HEK293 (cell line): Measurements from ENCODE around the gene ZSCAN2.
"Not testable (repeated sequence)": the region's sequence is repeated elsewhere in the genome, so short reads cannot be mapped to it uniquely, and the experiment has no call there.

Experiments
- CTCF ChIA-PET: fragments of 350-600 bp; formaldehyde crosslinking; extraction: SDS; loops from one replicate; lab custom pipeline; 2021; ENCODE audit warnings: antibody characterized with exemption; lab: Yijun Ruan, JAX
- POLR2A ChIA-PET: fragments of 300-600 bp; formaldehyde crosslinking; extraction: SDS; loops from one replicate; lab custom pipeline; 2020; ENCODE audit warnings: antibody characterized with exemption, inconsistent platforms; lab: Yijun Ruan, JAX
- H3K27ac ChIP-seq: fragments of 200-500 bp; sonication (Bioruptor generic); 2 replicates; pipeline ENCODE4 v1.5.1; 2014; ENCODE audit warnings: low read depth, low read length, control low read depth, inconsistent platforms; ENCODE audit errors: extremely low read depth
- H3K36me3 ChIP-seq, 2 experiments: fragments of 200-500 bp in 1 of 2; sonication (Bioruptor generic) in 1 of 2; 1 replicate in 1 of 2; 2 replicates in 1 of 2; pipeline ENCODE4 v1.5.1; 2014 to 2017; ENCODE audit warnings: inconsistent platforms in 2 of 2, low read length in 2 of 2; ENCODE audit not compliant: control insufficient read depth in 2 of 2, insufficient read depth in 1 of 2
- H3K4me1 ChIP-seq: fragments of 200-500 bp; sonication (Bioruptor generic); 2 replicates; pipeline ENCODE4 v1.5.1; 2014; ENCODE audit warnings: mild to moderate bottlenecking, low read length, inconsistent platforms; ENCODE audit not compliant: control insufficient read depth, insufficient read depth
- H3K4me3 ChIP-seq: 2 replicates; pipeline ENCODE4 v1.5.1; 2011; ENCODE audit warnings: low read depth, mild to moderate bottlenecking, control low read depth, low read length, moderate library complexity
- H3K9me3 ChIP-seq: fragments of 200-500 bp; sonication (Bioruptor generic); 2 replicates; pipeline ENCODE4 v1.5.1; 2014; ENCODE audit warnings: low read depth, low read length, inconsistent platforms; ENCODE audit not compliant: control insufficient read depth, insufficient read depth
- ATF2 ChIP-seq: fragments of 450-650 bp; formaldehyde crosslinking; IDR thresholded peaks from 2 replicates; pipeline ENCODE4 v1.5.1; 2016; ENCODE audit warnings: missing biosample characterization, missing genetic modification characterization, low read depth
- GLIS2 ChIP-seq: fragments of 450-650 bp; formaldehyde crosslinking; IDR thresholded peaks from 2 replicates; pipeline ENCODE4 v1.5.1; 2016; ENCODE audit warnings: missing biosample characterization, missing genetic modification characterization
- HIC1 ChIP-seq: fragments of 450-650 bp; formaldehyde crosslinking; IDR thresholded peaks from 2 replicates; pipeline ENCODE4 v1.5.1; 2016; ENCODE audit warnings: missing biosample characterization, missing genetic modification characterization
- MYNN ChIP-seq: fragments of 450-650 bp; formaldehyde crosslinking; IDR thresholded peaks from 2 replicates; pipeline ENCODE4 v1.5.1; 2016; ENCODE audit warnings: missing biosample characterization, missing genetic modification characterization, borderline replicate concordance
- OSR2 ChIP-seq: fragments of 450-650 bp; formaldehyde crosslinking; IDR thresholded peaks from 2 replicates; pipeline ENCODE4 v1.5.1; 2016; ENCODE audit warnings: missing biosample characterization, missing genetic modification characterization
- OVOL3 ChIP-seq: fragments of 450-650 bp; formaldehyde crosslinking; IDR thresholded peaks from 2 replicates; pipeline ENCODE4 v1.5.1; 2016; ENCODE audit warnings: missing biosample characterization, missing genetic modification characterization
- RBAK ChIP-seq: fragments of 450-650 bp; formaldehyde crosslinking; IDR thresholded peaks from 2 replicates; pipeline ENCODE4 v1.5.1; 2016; ENCODE audit warnings: missing biosample characterization, missing genetic modification characterization
- ZBTB20 ChIP-seq: fragments of 450-650 bp; formaldehyde crosslinking; IDR thresholded peaks from 2 replicates; pipeline ENCODE4 v1.5.1; 2016; ENCODE audit warnings: missing biosample characterization, missing genetic modification characterization
- ZBTB26 ChIP-seq: fragments of 450-650 bp; formaldehyde crosslinking; optimal IDR thresholded peaks from 2 replicates; pipeline ENCODE3; 2016; ENCODE audit warnings: missing biosample characterization, mild to moderate bottlenecking, missing genetic modification characterization
- ZIC2 ChIP-seq: fragments of 450-650 bp; formaldehyde crosslinking; IDR thresholded peaks from 2 replicates; pipeline ENCODE4 v1.5.1; 2016; ENCODE audit warnings: missing biosample characterization, missing genetic modification characterization
- ZNF112 ChIP-seq: fragments of 450-650 bp; formaldehyde crosslinking; IDR thresholded peaks from 2 replicates; pipeline ENCODE4 v1.5.0; 2017; ENCODE audit warnings: missing biosample characterization, missing genetic modification characterization
- ZNF248 ChIP-seq: fragments of 450-650 bp; formaldehyde crosslinking; IDR thresholded peaks from 2 replicates; pipeline ENCODE4 v1.5.1; 2017; ENCODE audit warnings: missing biosample characterization, missing genetic modification characterization
- ZNF366 ChIP-seq: fragments of 450-650 bp; formaldehyde crosslinking; conservative IDR thresholded peaks from 2 replicates; pipeline ENCODE4 v1.5.1; 2016; ENCODE audit warnings: missing biosample characterization, missing genetic modification characterization
- ZNF560 ChIP-seq: fragments of 450-650 bp; formaldehyde crosslinking; IDR thresholded peaks from 2 replicates; pipeline ENCODE4 v1.5.1; 2017; ENCODE audit warnings: missing biosample characterization, missing genetic modification characterization, borderline replicate concordance
- ZNF561 ChIP-seq: fragments of 450-650 bp; IDR thresholded peaks from 2 replicates; pipeline ENCODE4 v1.5.1; 2018; ENCODE audit warnings: missing biosample characterization, missing genetic modification characterization, borderline replicate concordance
- ZNF660 ChIP-seq: fragments of 450-650 bp; IDR thresholded peaks from 2 replicates; pipeline ENCODE4 v1.5.1; 2018; ENCODE audit warnings: missing biosample characterization, mild to moderate bottlenecking, missing genetic modification characterization
- ZNF670 ChIP-seq: fragments of 450-650 bp; formaldehyde crosslinking; IDR thresholded peaks from 2 replicates; pipeline ENCODE4 v1.5.1; 2016; ENCODE audit warnings: missing biosample characterization, missing genetic modification characterization, low read depth
- ZSCAN23 ChIP-seq: fragments of 450-650 bp; formaldehyde crosslinking; IDR thresholded peaks from 2 replicates; pipeline ENCODE4 v1.5.1; 2016; ENCODE audit warnings: missing biosample characterization, missing genetic modification characterization
- TF ChIP-seq, protein P1 (sequence below): fragments of 450-650 bp; formaldehyde crosslinking; conservative IDR thresholded peaks from 2 replicates; pipeline ENCODE4 v1.5.1; 2016; ENCODE audit warnings: low read depth, missing biosample characterization, missing genetic modification characterization

ZSCAN2 gene

GRCh38 chr15:84583921-84584320 lies 16.9 kb upstream of the ZSCAN2 start:
- H3K4me3 ChIP-seq, H3K27ac ChIP-seq, H3K9me3 ChIP-seq, H3K36me3 ChIP-seq, POLR2A ChIA-PET, H3K4me1 ChIP-seq: not testable (repeated sequence)
- CTCF ChIA-PET, result interaction anchor here (0.7 to 5.2 kb wide), 3 partner anchors 12 to 585 kb away, joined by 3 to 41 read pairs (median 3); no protein-coding TSS in a partner anchor

DNA sequence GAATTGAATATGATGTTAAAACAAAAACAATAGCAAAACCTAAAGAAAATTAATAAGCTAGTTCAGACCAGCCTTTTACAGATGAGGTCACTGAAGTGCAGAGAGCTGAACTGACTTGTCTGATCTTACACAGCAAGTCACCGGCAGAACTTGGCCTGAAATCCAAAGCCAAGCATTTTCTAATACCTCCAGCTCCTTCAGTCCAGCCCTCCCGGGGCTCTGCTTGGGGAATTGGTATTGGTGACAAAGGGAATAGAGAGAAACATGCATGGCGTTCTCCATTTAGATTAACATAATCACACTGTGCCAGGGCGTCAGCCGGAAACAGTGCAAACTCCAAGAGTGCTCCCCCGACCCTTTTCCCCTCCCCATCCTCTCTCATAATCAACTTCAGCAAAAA lies 14.1 kb upstream of the ZSCAN2 start:
- Histone ChIP-seq H3K36me3 (no peaks in the 10 kb centered on the region), H3K27ac (no peak overlapping the region), H3K4me3 (no peak overlapping the region), H3K4me1 (no peaks in the 10 kb centered on the region), H3K9me3 (no peaks in the 10 kb centered on the region)
- CTCF ChIA-PET, result interaction anchor here (0.6 to 5.2 kb wide), 10 partner anchors 10 to 458 kb away, joined by 3 to 41 read pairs (median 5); partner anchors contain the start of gene SEC11A
- POLR2A ChIA-PET, result interaction anchor here (0.6 kb wide), 1 partner anchor 338 kb away, joined by 5 read pairs; no protein-coding TSS in a partner anchor
- TF ChIP-seq ZIC2 (tag by site-specific recombination) (peak; percentile 10; the same call in 1 of the 2 replicates), ZBTB20 (peak; percentile 48; the same call in 1 of the 2 replicates), OVOL3 (tag by site-specific recombination) (no peak), ZNF366 (no peak), ATF2 (tag by site-specific recombination) (0 out of 2 replicates have a peak, but pooled peaks have one; percentile 21)
- TF ChIP-seq, all 188 proteins: peak for 3

GRCh38 chr15:84588053-84588874 lies 12.5 kb upstream of the ZSCAN2 start:
- no peaks in the 10 kb centered on the region for H3K4me1 ChIP-seq
- H3K4me3 ChIP-seq, result peak overlapping the region; percentile 26
- no peak overlapping the region for H3K27ac ChIP-seq
- ChIA-PET POLR2A (interaction anchor here (1.4 to 1.6 kb wide), 2 partner anchors 17 to 43 kb away, joined by 4 to 5 read pairs; no protein-coding TSS in a partner anchor), CTCF (interaction anchor here (0.6 to 5.2 kb wide), 33 partner anchors 9 to 591 kb away, joined by 3 to 41 read pairs (median 4); partner anchors contain the start of gene SEC11A)
- no peaks in the 10 kb centered on the region for H3K9me3 ChIP-seq
- H3K36me3 ChIP-seq, result no peaks in the 10 kb centered on the region
- TF ChIP-seq ZSCAN23 (tag by site-specific recombination) (no peak), ZNF670 (tag by site-specific recombination) (no peak), HIC1 (tag by site-specific recombination) (peak; percentile 87), ZNF560 (tag by site-specific recombination) (no peak), ZNF660 (tag by site-specific recombination) (peak; percentile 55), MYNN (tag by site-specific recombination) (no peak), ZBTB26 (tag by site-specific recombination) (peak; percentile 20), ZNF561 (tag by site-specific recombination) (peak; percentile 72; the same call in 1 of the 2 replicates), ZNF112 (tag by site-specific recombination) (no peak), ZNF366 (peak; percentile 61; the same call in 1 of the 2 replicates), OSR2 (tag by site-specific recombination) (no peak), ZNF248 (tag by site-specific recombination) (no peak), RBAK (tag by site-specific recombination) (no peak), GLIS2 (tag by site-specific recombination) (peak; percentile 33; the same call in 1 of the 2 replicates)
- TF ChIP-seq, protein P1, sequence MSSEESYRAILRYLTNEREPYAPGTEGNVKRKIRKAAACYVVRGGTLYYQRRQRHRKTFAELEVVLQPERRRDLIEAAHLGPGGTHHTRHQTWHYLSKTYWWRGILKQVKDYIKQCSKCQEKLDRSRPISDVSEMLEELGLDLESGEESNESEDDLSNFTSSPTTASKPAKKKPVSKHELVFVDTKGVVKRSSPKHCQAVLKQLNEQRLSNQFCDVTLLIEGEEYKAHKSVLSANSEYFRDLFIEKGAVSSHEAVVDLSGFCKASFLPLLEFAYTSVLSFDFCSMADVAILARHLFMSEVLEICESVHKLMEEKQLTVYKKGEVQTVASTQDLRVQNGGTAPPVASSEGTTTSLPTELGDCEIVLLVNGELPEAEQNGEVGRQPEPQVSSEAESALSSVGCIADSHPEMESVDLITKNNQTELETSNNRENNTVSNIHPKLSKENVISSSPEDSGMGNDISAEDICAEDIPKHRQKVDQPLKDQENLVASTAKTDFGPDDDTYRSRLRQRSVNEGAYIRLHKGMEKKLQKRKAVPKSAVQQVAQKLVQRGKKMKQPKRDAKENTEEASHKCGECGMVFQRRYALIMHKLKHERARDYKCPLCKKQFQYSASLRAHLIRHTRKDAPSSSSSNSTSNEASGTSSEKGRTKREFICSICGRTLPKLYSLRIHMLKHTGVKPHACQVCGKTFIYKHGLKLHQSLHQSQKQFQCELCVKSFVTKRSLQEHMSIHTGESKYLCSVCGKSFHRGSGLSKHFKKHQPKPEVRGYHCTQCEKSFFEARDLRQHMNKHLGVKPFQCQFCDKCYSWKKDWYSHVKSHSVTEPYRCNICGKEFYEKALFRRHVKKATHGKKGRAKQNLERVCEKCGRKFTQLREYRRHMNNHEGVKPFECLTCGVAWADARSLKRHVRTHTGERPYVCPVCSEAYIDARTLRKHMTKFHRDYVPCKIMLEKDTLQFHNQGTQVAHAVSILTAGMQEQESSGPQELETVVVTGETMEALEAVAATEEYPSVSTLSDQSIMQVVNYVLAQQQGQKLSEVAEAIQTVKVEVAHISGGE (tag by site-specific recombination), result peak; percentile 26; the same call in 1 of the 2 replicates
